Hypothalamus (tissue), 51 donors: ENCODE measurements around the gene CRACDL.

ENCODE experiments used
- DNase-seq, 51 donors: peaks; one replicate each; lab custom pipeline; 2025; lab: John Stamatoyannopoulos, UW

The CRACDL gene

GRCh38 chr2:98790221-98790620 lies 145.8 kb downstream of the CRACDL start:
- DNase-seq = no peak

- DNase-seq = no peak
These were observed 148.3 kb downstream of the CRACDL start for GRCh38 chr2:98787700-98788099.

GRCh38 chr2:98786179-98786578 lies 149.8 kb downstream of the CRACDL start:
- no peak for DNase-seq

GRCh38 chr2:98782570-98782969 lies 153.5 kb downstream of the CRACDL start:
- DNase-seq = no peak

GRCh38 chr2:98781822-98782221 lies 154.2 kb downstream of the CRACDL start:
- DNase-seq = no peak

- no peak for DNase-seq
These were observed 157.1 kb downstream of the CRACDL start for GRCh38 chr2:98778741-98779483.

- DNase-seq = no peak
These were observed 157.9 kb downstream of the CRACDL start for GRCh38 chr2:98778151-98778550.

GRCh38 chr2:98777710-98778109 lies 158.3 kb downstream of the CRACDL start:
- DNase-seq = no peak

GRCh38 chr2:98777076-98777475 lies 158.9 kb downstream of the CRACDL start:
- DNase-seq = no peak

- DNase-seq = no peak
These were observed 159.9 kb downstream of the CRACDL start for GRCh38 chr2:98776136-98776535.

- no peak for DNase-seq
These were observed 160.7 kb downstream of the CRACDL start for GRCh38 chr2:98775146-98775986.

- DNase-seq = peak in 1 of 51 donors; percentile 15
These were observed 162.1 kb downstream of the CRACDL start for GRCh38 chr2:98773907-98774306.

GRCh38 chr2:98773169-98773568 lies 162.9 kb downstream of the CRACDL start:
- DNase-seq = no peak

- DNase-seq = no peak
These were observed 163.5 kb downstream of the CRACDL start for GRCh38 chr2:98772536-98772935.

GRCh38 chr2:98771721-98772524 lies 164.1 kb downstream of the CRACDL start:
- DNase-seq = peak in 2 of 51 donors; percentile 34 to 41

- no peak for DNase-seq
These were observed 164.8 kb downstream of the CRACDL start for GRCh38 chr2:98771264-98771663.

- no peak for DNase-seq
These were observed 166.2 kb downstream of the CRACDL start for GRCh38 chr2:98769784-98770183.

- no peak for DNase-seq
These were observed 166.9 kb downstream of the CRACDL start for GRCh38 chr2:98769114-98769476.

GRCh38 chr2:98768384-98769113 lies 167.5 kb downstream of the CRACDL start:
- DNase-seq = no peak

GRCh38 chr2:98764499-98764898 lies 171.5 kb downstream of the CRACDL start:
- no peak for DNase-seq
